ENCODE data around the gene RPS29.
"Not testable (repeated sequence)": the region's sequence is repeated elsewhere in the genome, so short reads cannot be mapped to it uniquely, and the experiment has no call there.

Gene RPS29

GRCh38 chr14:49594347-49595091, 8.3 kb upstream of the RPS29 start:
- DNase-seq: no peak

- no peak for DNase-seq
Measured at GRCh38 chr14:49593016-49593415, 6.8 kb upstream of the RPS29 start.

- no peak for DNase-seq
Measured at GRCh38 chr14:49589387-49589786, 3.2 kb upstream of the RPS29 start.

- DNase-seq: peak; percentile 25
Measured at GRCh38 chr14:49586673-49587460, 687 bp upstream of the RPS29 start.

- DNase-seq: not testable (repeated sequence)
Measured at GRCh38 chr14:49584981-49585640, 1.1 kb downstream of the RPS29 start.

GRCh38 chr14:49584058-49584457, 2.1 kb downstream of the RPS29 start:
- no peak for DNase-seq

- no peak for DNase-seq
Measured at GRCh38 chr14:49583629-49584028, 2.6 kb downstream of the RPS29 start.

- DNase-seq: no peak
Measured at GRCh38 chr14:49582113-49582977, 3.8 kb downstream of the RPS29 start.

- no peak for DNase-seq
Measured at GRCh38 chr14:49581209-49582112, 4.7 kb downstream of the RPS29 start.

GRCh38 chr14:49579841-49580240, 6.3 kb downstream of the RPS29 start:
- no peak for DNase-seq

GRCh38 chr14:49578141-49578540, 8.0 kb downstream of the RPS29 start:
- no peak for DNase-seq

- no peak for DNase-seq
Measured at GRCh38 chr14:49574038-49574437, 12.1 kb downstream of the RPS29 start.

- no peak for DNase-seq
Measured at GRCh38 chr14:49569281-49569680, 16.9 kb downstream of the RPS29 start.

- no peak for DNase-seq
Measured at GRCh38 chr14:49566714-49567113, 19.5 kb downstream of the RPS29 start.

GRCh38 chr14:49559979-49560768, 26.0 kb downstream of the RPS29 start:
- no peak for DNase-seq

- DNase-seq: peak; percentile 40
Measured at GRCh38 chr14:49553892-49554291, 32.3 kb downstream of the RPS29 start.

- no peak for DNase-seq
Measured at GRCh38 chr14:49553106-49553505, 33.1 kb downstream of the RPS29 start.

- DNase-seq: no peak
Measured at GRCh38 chr14:49551569-49551968, 34.6 kb downstream of the RPS29 start.

GRCh38 chr14:49550286-49551184, 35.6 kb downstream of the RPS29 start:
- no peak for DNase-seq

GRCh38 chr14:49549881-49550280, 36.3 kb downstream of the RPS29 start:
- DNase-seq: no peak

Data from NCI-H1105 (cell line).